ENCODE results near the gene TWNK. TPM values are rescaled to one million over a fixed set of nuclear protein-coding genes. Genes with fewer than 3 reads are reported as not detected.

Gene TWNK
- polyA plus RNA-seq, 4 donors = 14.0 to 16.8 (median 15.2) TPM

GRCh38 chr10:101042667-101043362 lies 55.5 kb downstream of the TWNK start:
- peak; percentile 89 to 93 (median 92) for DNase-seq (ENCODE audit: low read depth in 4 of 4, low spot score in 3 of 4)

- no peak for DNase-seq (ENCODE audit: low read depth in 4 of 4, low spot score in 3 of 4)
Observed at GRCh38 chr10:101043363-101043707, 56.0 kb downstream of the TWNK start.

Other genes with a start within 250 kb of the TWNK start
- 100 to 1,000 TPM; 151 to 184 (median 157) TPM for gene PAX2, start 242.0 kb upstream of the TWNK start, polyA plus RNA-seq (ENCODE audit: insufficient read length in 4 of 4)
- gene SLF2, start 74.6 kb upstream of the TWNK start, polyA plus RNA-seq (ENCODE audit: insufficient read length in 4 of 4) = 10 to 100 TPM; 29.0 to 38.7 (median 32.7) TPM
- 10 to 100 TPM; 43.1 to 55.2 (median 46.7) TPM for gene SEMA4G, start 18.0 kb upstream of the TWNK start, polyA plus RNA-seq (ENCODE audit: insufficient read length in 4 of 4)
- 100 to 1,000 TPM in 1 of 4 donors, 10 to 100 TPM in 3; 93.1 to 135 (median 94.8) TPM for gene MRPL43, start within 50 bp of the TWNK start, polyA plus RNA-seq (ENCODE audit: insufficient read length in 4 of 4)
- 10 to 100 TPM; 50.8 to 77.7 (median 55.0) TPM for gene LZTS2, start 12.3 kb downstream of the TWNK start, polyA plus RNA-seq (ENCODE audit: insufficient read length in 4 of 4)
- gene PDZD7, start 43.6 kb downstream of the TWNK start, polyA plus RNA-seq (ENCODE audit: insufficient read length in 4 of 4) = 1 to 10 TPM; 1.3 to 3.8 (median 1.9) TPM
- 10 to 100 TPM; 22.1 to 24.6 (median 22.7) TPM for gene SFXN3, start 43.7 kb downstream of the TWNK start, polyA plus RNA-seq (ENCODE audit: insufficient read length in 4 of 4)
- gene KAZALD1, start 74.4 kb downstream of the TWNK start, polyA plus RNA-seq (ENCODE audit: insufficient read length in 4 of 4) = 10 to 100 TPM in 3 of 4 donors, 1 to 10 TPM in 1; 9.7 to 13.1 (median 10.9) TPM
- gene TLX1, start 143.8 kb downstream of the TWNK start, polyA plus RNA-seq (ENCODE audit: insufficient read length in 4 of 4) = under 1 TPM; 0.04 to 0.13 (median 0.10) TPM
- not detected for gene LBX1, start 241.9 kb downstream of the TWNK start, polyA plus RNA-seq (ENCODE audit: insufficient read length in 4 of 4)

Measured in right renal pelvis (tissue), 4 donors.